ENCODE results near the gene FAM216B.

DNA sequence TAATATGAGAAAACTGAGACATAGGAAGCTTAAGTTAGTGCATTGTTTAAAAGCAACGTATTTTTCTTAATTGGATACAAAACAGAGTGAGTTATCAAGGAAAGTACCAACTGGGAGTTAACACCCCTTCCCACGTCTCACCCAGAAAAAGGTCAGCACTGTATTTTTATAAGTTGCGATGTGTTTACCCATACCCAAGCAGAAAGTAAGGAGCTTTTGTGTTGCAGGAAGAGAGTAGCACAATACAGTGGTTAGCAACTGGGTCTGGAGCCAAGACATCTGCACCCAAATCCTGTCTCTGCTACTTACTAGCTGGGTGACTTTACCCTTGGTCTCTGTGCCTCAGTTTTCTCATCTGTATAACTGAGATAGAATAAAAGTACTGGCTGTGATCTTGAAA is 34.3 kb downstream of the FAM216B start:
- TF ChIP-seq POLR2AphosphoS5 (IDR thresholded peaks at IDR 0.05; ENCODE audit: borderline replicate concordance, low read depth, low read length) (no peak), EZH2 (IDR thresholded peaks at IDR 0.05) (no peak), FOXP2 (optimal IDR thresholded peaks at IDR 0.05; ENCODE audit: control extremely low read depth, extremely low read length, insufficient read depth) (no peak)

Data from SK-N-MC (cell line).